Tibial artery (tissue), 4 donors: ENCODE results near the gene FARP1.

Experiments
- DNase-seq, 2 donors: peaks; one replicate each; pipeline ENCODE4 v3.0.0-alpha.2; 2019
- H3K27ac ChIP-seq, 2 donors: fragments of 200-600 bp; sonication (generic) in 1 of 2; 1 replicate in 1 of 2; 2 replicates in 1 of 2; pipeline ENCODE4 v1.5.1; 2018 to 2019; ENCODE audit warnings: mild to moderate bottlenecking in 1 of 2
- H3K27me3 ChIP-seq, 2 donors: fragments of 200-600 bp; sonication (generic) in 1 of 2; one replicate each; pipeline versions ENCODE4 v1.5.1 to v1.6.0; 2016 to 2019
- H3K36me3 ChIP-seq, 3 donors: fragments of 200-600 bp; sonication (generic) in 2 of 3; one replicate each; pipeline ENCODE4 v1.5.1; 2016 to 2019; ENCODE audit warnings: mild to moderate bottlenecking in 2 of 3
- H3K4me1 ChIP-seq, 4 donors: fragments of 200-600 bp; sonication (generic) in 2 of 4; 1 replicate in 3 of 4; 2 replicates in 1 of 4; pipeline ENCODE4 v1.5.1; 2016 to 2019
- H3K4me3 ChIP-seq, 2 donors: fragments of 200-600 bp; sonication (generic) in 1 of 2; 1 replicate in 1 of 2; 2 replicates in 1 of 2; pipeline ENCODE4 v1.5.1; 2018 to 2019; ENCODE audit warnings: mild to moderate bottlenecking in 2 of 2
- H3K9me3 ChIP-seq, 3 donors: fragments of 200-600 bp; sonication (generic) in 1 of 3; one replicate each; pipeline ENCODE4 v1.5.1; 2016 to 2019
- intact Hi-C: fragments of 100-400 bp; cut with DNase I; formaldehyde crosslinking; loops from one replicate; pipeline ENCODE4 v1.15.0; 2023; ENCODE audit warnings: low total_unique reads
- TF ChIP-seq, protein P1 (sequence below), 2 experiments: fragments of 200-600 bp in 1 of 2; fragments of 450-650 bp in 1 of 2; IDR thresholded peaks; one replicate each; pipeline ENCODE4 v1.5.1; 2017 to 2019; ENCODE audit warnings: antibody characterized with exemption in 2 of 2, mild to moderate bottlenecking in 1 of 2, moderate library complexity in 1 of 2

The FARP1 gene

DNA sequence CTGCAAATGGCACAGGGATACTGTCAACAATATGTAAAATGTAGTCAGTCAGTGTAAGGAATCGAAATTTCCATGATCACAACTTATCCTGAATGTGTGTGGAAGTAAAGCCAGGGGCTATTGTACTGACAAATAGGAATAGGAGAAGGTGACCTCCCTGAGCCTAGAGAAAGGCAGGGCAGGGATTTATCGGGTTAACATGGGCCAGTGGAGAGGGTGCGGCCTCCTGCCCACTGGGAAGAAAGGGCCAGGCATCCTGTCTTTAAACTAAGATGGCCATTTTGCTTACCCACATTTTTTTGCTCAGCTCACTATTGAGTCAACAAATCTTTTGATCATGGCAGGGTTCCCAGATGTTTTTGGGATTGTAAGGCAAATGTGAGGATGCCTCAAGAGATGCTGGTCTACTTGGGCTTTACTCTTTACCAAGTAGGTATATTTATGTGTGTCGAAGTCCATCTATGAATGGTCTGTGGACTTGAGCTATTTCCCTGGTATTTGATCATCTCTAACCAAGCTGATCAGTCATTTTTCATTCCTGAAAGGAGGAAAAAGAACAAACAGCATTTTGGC, 150.8 kb downstream of the FARP1 start:
- intact Hi-C loops, result no loop called here
- H3K27me3 ChIP-seq, result no peaks in the 10 kb centered on the region
- no peak overlapping the region for H3K27ac ChIP-seq
- peaks cover 0 to 14% (median 4%) of the 10 kb centered on the region in 4 donors for H3K4me1 ChIP-seq
- H3K9me3 ChIP-seq, result no peaks in the 10 kb centered on the region
- no peak for DNase-seq
- H3K4me3 ChIP-seq, result no peak overlapping the region
- TF ChIP-seq, protein P1, sequence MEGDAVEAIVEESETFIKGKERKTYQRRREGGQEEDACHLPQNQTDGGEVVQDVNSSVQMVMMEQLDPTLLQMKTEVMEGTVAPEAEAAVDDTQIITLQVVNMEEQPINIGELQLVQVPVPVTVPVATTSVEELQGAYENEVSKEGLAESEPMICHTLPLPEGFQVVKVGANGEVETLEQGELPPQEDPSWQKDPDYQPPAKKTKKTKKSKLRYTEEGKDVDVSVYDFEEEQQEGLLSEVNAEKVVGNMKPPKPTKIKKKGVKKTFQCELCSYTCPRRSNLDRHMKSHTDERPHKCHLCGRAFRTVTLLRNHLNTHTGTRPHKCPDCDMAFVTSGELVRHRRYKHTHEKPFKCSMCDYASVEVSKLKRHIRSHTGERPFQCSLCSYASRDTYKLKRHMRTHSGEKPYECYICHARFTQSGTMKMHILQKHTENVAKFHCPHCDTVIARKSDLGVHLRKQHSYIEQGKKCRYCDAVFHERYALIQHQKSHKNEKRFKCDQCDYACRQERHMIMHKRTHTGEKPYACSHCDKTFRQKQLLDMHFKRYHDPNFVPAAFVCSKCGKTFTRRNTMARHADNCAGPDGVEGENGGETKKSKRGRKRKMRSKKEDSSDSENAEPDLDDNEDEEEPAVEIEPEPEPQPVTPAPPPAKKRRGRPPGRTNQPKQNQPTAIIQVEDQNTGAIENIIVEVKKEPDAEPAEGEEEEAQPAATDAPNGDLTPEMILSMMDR (IDR thresholded peaks at IDR 0.05), result no peak
- no peaks in the 10 kb centered on the region for H3K36me3 ChIP-seq

DNA sequence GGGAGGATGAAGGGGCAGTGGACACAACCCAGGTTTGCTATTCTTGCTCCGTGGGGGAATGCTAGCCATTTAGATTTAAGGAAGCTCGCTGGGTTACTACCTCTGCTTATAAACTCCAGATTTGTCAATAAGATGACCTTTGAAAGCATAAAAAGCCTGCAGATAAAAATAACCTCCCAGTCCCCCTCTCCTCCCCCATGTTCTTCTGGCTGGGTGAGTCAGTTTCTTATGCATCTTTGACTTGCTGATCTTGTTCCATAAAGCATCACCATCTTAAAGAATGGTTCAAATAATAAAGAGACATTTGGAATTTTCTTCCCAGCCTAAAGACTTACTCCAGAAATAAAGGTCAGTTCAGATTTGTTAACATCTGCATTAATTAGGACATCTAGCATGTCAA, 152.5 kb downstream of the FARP1 start:
- no peaks in the 10 kb centered on the region for H3K36me3 ChIP-seq
- H3K9me3 ChIP-seq, result no peaks in the 10 kb centered on the region
- TF ChIP-seq, protein P1 (IDR thresholded peaks at IDR 0.05), result no peak
- DNase-seq, result no peak
- peaks cover 0 to 30% (median 17%) of the 10 kb centered on the region in 4 donors for H3K4me1 ChIP-seq
- H3K27me3 ChIP-seq, result no peaks in the 10 kb centered on the region
- H3K4me3 ChIP-seq, result no peak overlapping the region
- intact Hi-C loops, result no loop called here
- H3K27ac ChIP-seq, result no peak overlapping the region

DNA sequence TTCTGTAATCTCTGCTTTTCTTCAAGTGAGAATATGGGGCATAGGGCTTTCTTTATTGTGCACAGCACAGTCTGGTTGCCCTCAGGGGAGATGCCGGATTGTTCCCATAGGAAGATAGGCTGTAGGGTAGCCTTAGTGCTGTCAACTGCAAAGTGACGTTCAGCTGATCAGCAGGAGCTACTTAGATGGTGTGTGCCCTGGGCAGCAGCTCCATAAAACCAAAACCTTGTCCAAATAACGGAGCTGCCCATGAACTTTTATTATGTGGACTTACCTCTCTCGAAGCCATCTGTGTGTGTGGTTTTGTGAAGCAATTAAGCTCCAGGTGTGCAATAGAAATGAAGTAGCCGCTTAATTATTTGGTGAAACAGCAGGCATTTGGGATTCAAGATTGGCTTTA, 154.2 kb downstream of the FARP1 start:
- TF ChIP-seq, protein P1 (IDR thresholded peaks at IDR 0.05), result no peak
- Histone ChIP-seq H3K27me3 (no peaks in the 10 kb centered on the region), H3K9me3 (no peaks in the 10 kb centered on the region), H3K27ac (no peak overlapping the region), H3K4me3 (no peak overlapping the region), H3K4me1 (peaks cover 0 to 40% (median 26%) of the 10 kb centered on the region in 4 donors), H3K36me3 (no peaks in the 10 kb centered on the region)
- no peak for DNase-seq
- intact Hi-C loops, result no loop called here

DNA sequence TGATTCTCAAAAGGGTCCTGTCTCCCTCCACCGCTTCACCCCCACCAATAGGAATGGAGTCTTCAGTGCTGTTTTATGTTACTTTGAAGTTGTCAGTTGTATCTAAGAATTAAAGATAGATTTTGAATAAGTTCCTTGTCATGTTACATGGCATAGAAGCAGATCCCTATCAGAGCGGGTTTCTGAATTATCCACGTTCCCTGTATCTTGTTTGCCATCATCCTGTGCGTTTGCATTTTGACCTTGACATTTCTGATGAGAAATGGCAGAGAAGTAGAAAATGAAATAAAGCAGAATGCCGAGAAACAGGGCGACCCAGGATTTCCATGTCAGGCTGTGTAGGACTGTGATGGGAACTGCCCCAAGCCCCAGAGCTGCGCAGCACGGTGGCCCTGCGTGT, 154.9 kb downstream of the FARP1 start:
- intact Hi-C loops, result no loop called here
- Histone ChIP-seq H3K27ac (no peak overlapping the region), H3K4me1 (peaks cover 0 to 44% (median 28%) of the 10 kb centered on the region in 4 donors), H3K27me3 (no peaks in the 10 kb centered on the region), H3K9me3 (no peaks in the 10 kb centered on the region), H3K4me3 (no peak overlapping the region), H3K36me3 (no peaks in the 10 kb centered on the region)
- TF ChIP-seq, protein P1 (IDR thresholded peaks at IDR 0.05), result no peak
- DNase-seq, result no peak

DNA sequence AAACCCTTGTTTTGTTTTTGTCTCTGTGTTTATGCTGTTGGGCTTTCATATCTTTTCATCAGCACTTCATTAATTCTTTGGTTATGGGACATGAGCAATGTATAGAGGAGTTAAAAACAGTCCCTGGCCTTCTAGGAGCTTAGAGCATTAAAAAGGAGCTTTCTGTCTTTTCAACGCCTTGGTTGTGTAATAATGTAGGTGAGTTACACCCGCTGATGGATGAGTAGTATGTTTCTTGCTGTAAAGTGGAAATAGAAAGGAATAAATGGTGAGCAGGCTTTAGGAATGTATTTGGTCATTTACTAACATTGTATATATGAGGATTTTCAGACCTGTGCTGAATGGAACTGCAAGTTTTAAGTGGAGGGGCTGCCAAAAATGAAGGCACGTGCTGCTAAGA, 155.7 kb downstream of the FARP1 start:
- H3K36me3 ChIP-seq, result no peaks in the 10 kb centered on the region

More for the DNA sequence above, 155.7 kb downstream of the FARP1 start:
- Histone ChIP-seq H3K27me3 (no peaks in the 10 kb centered on the region), H3K4me3 (no peak overlapping the region), H3K9me3 (no peaks in the 10 kb centered on the region), H3K27ac (no peak overlapping the region), H3K4me1 (peaks cover 0 to 44% (median 25%) of the 10 kb centered on the region in 4 donors)
- intact Hi-C loops, result no loop called here
- TF ChIP-seq, protein P1 (IDR thresholded peaks at IDR 0.05), result no peak
- DNase-seq, result no peak
